IMR-90 (cell line): ENCODE data around the gene HTRA2. TPM values are rescaled to one million over a fixed set of nuclear protein-coding genes. Genes with fewer than 3 reads are reported as not detected.
A peak's percentile ranks its signal among the peaks of the same experiment; 100 is the strongest.

Experiments used
- ATAC-seq: fragments of 200-7000 bp; cut with Tn5 transposase; 2 replicates; pipeline ENCODE4 v1.9.1; 2020; ENCODE audit warnings: low read depth, mild to moderate bottlenecking, moderate library complexity
- BruUV-seq: library from RNA; stranded (reverse); fragments of 400-500 nt; replicated peaks from 2 replicates; lab custom pipeline; 2021; lab: Mats Ljungman, UMichigan
- CTCF ChIA-PET: fragments of 300-600 bp; formaldehyde crosslinking; extraction: SDS; loops from one replicate; lab custom pipeline; 2021; ENCODE audit warnings: antibody characterized with exemption; lab: Yijun Ruan, JAX
- POLR2A ChIA-PET: fragments of 300-600 bp; sonication (Branson Sonifier 250); formaldehyde crosslinking; loops from one replicate; lab custom pipeline; 2022; ENCODE audit warnings: antibody characterized with exemption; ENCODE audit not compliant: unreplicated experiment; lab: Charles Lee
- DNase-seq: peaks from one replicate; pipeline ENCODE4 v3.0.0; 2013
- H2AFZ ChIP-seq: replicated peaks from 2 replicates; pipeline ENCODE3; 2013; ENCODE audit warnings: low read length, mild to moderate bottlenecking; ENCODE audit not compliant: poor library complexity
- H2AK5ac ChIP-seq: 2 replicates; pipeline ENCODE4 v1.6.1; 2013; ENCODE audit warnings: low read depth, low read length, inconsistent platforms
- H2AK9ac ChIP-seq: replicated peaks from 2 replicates; pipeline ENCODE3; 2013; ENCODE audit warnings: mild to moderate bottlenecking, low read depth, low read length, moderate library complexity; ENCODE audit not compliant: poor library complexity
- H2BK120ac ChIP-seq: 2 replicates; pipeline ENCODE4 v1.6.1; 2013; ENCODE audit warnings: low read depth, low read length, inconsistent platforms
- H2BK15ac ChIP-seq: 3 replicates; pipeline ENCODE4 v1.6.1; 2013; ENCODE audit warnings: low read depth, low read length, inconsistent platforms
- H2BK20ac ChIP-seq: 2 replicates; pipeline ENCODE4 v1.6.1; 2013; ENCODE audit warnings: low read depth, mild to moderate bottlenecking, inconsistent platforms, low read length, moderate library complexity
- H2BK5ac ChIP-seq: 2 replicates; pipeline ENCODE4 v1.6.1; 2013; ENCODE audit warnings: mild to moderate bottlenecking, low read depth, low read length, inconsistent platforms; ENCODE audit not compliant: poor library complexity, severe bottlenecking
- H3K14ac ChIP-seq: replicated peaks from 2 replicates; pipeline ENCODE4 v1.6.1; 2013; ENCODE audit warnings: low read depth, low read length, inconsistent platforms
- H3K18ac ChIP-seq: 2 replicates; pipeline ENCODE4 v1.6.1; 2013; ENCODE audit warnings: low read depth, low read length, control low read depth
- H3K23ac ChIP-seq: 2 replicates; pipeline ENCODE4 v1.6.1; 2013; ENCODE audit warnings: low read depth, low read length, inconsistent platforms
- H3K27ac ChIP-seq: 2 replicates; pipeline ENCODE4 v1.5.1; 2013; ENCODE audit warnings: mild to moderate bottlenecking, control low read depth, low read length; ENCODE audit not compliant: insufficient read depth
- H3K27me3 ChIP-seq: 2 replicates; pipeline ENCODE4 v1.6.1; 2013; ENCODE audit warnings: low read length; ENCODE audit not compliant: control insufficient read depth, insufficient read depth
- H3K36me3 ChIP-seq: 2 replicates; pipeline ENCODE4 v1.6.1; 2013; ENCODE audit warnings: low read length, mixed read lengths; ENCODE audit not compliant: control insufficient read depth, insufficient read depth
- H3K4ac ChIP-seq: 2 replicates; pipeline ENCODE4 v1.6.1; 2013; ENCODE audit warnings: low read depth, low read length, inconsistent platforms
- H3K4me1 ChIP-seq: 2 replicates; pipeline ENCODE4 v1.6.1; 2013; ENCODE audit warnings: low read length, mixed read lengths; ENCODE audit not compliant: control insufficient read depth, insufficient read depth
- H3K4me2 ChIP-seq: 2 replicates; pipeline ENCODE4 v1.6.1; 2013; ENCODE audit warnings: low read depth, mild to moderate bottlenecking, control low read depth, low read length, moderate library complexity
- H3K4me3 ChIP-seq: 2 replicates; pipeline ENCODE4 v1.5.1; 2013; ENCODE audit warnings: low read depth, mild to moderate bottlenecking, control low read depth, low read length, moderate library complexity; ENCODE audit not compliant: insufficient read depth
- H3K56ac ChIP-seq: 2 replicates; pipeline ENCODE4 v1.6.1; 2013; ENCODE audit warnings: low read length, inconsistent platforms; ENCODE audit not compliant: insufficient read depth; ENCODE audit errors: extremely low read depth
- H3K79me1 ChIP-seq, 2 experiments: 2 replicates each; pipeline ENCODE4 v1.6.1; 2013; ENCODE audit warnings: low read length in 2 of 2, inconsistent platforms in 1 of 2, low read depth in 1 of 2
- H3K9ac ChIP-seq: 2 replicates; pipeline ENCODE4 v1.6.1; 2013; ENCODE audit warnings: low read depth, low read length, control low read depth
- H3K9me1 ChIP-seq: 2 replicates; pipeline ENCODE4 v1.6.1; 2013; ENCODE audit warnings: low read length, inconsistent platforms; ENCODE audit not compliant: insufficient read depth
- H3K9me3 ChIP-seq: 2 replicates; pipeline ENCODE4 v1.6.1; 2013; ENCODE audit warnings: low read length; ENCODE audit not compliant: control insufficient read depth, insufficient read depth
- H4K20me1 ChIP-seq: 2 replicates; pipeline ENCODE4 v1.6.1; 2013; ENCODE audit warnings: low read length, inconsistent platforms; ENCODE audit not compliant: insufficient read depth
- H4K5ac ChIP-seq: 2 replicates; pipeline ENCODE4 v1.6.1; 2013; ENCODE audit warnings: mild to moderate bottlenecking, low read depth, low read length, control low read depth
- H4K8ac ChIP-seq, 2 experiments: 2 replicates each; pipeline ENCODE4 v1.6.1; 2013; ENCODE audit warnings: low read depth in 2 of 2, low read length in 2 of 2, control low read depth in 1 of 2, inconsistent platforms in 1 of 2
- H4K91ac ChIP-seq: 2 replicates; pipeline ENCODE4 v1.6.1; 2013; ENCODE audit warnings: low read depth, low read length, inconsistent platforms; ENCODE audit not compliant: insufficient read depth
- CEBPB ChIP-seq: IDR thresholded peaks from 2 replicates; pipeline ENCODE4 v1.6.1; 2012; ENCODE audit warnings: low read depth, low read length, improper control_type of control experiment
- CTCF ChIP-seq: conservative IDR thresholded peaks from 2 replicates; pipeline ENCODE4 v1.5.1; 2012; ENCODE audit warnings: mild to moderate bottlenecking, low read depth, low read length, improper control_type of control experiment
- MAFK ChIP-seq: IDR thresholded peaks from 2 replicates; pipeline ENCODE4 v1.6.1; 2012; ENCODE audit warnings: low read depth, low read length, improper control_type of control experiment
- MAZ ChIP-seq: IDR thresholded peaks from 2 replicates; pipeline ENCODE4 v1.6.1; 2012; ENCODE audit warnings: low read depth, mild to moderate bottlenecking, low read length, improper control_type of control experiment, moderate library complexity, borderline replicate concordance
- RCOR1 ChIP-seq: IDR thresholded peaks from 2 replicates; pipeline ENCODE4 v1.6.1; 2012; ENCODE audit warnings: mild to moderate bottlenecking, low read length, improper control_type of control experiment; ENCODE audit not compliant: insufficient replicate concordance
- SMC3 ChIP-seq: fragments of 150-350 bp; IDR thresholded peaks from 2 replicates; pipeline ENCODE4 v1.6.1; 2016; ENCODE audit warnings: low read depth, mild to moderate bottlenecking, antibody characterized with exemption, low read length, moderate library complexity
- WGBS, 2 experiments: methylation state at CpG; one replicate each; pipeline versions ENCODE4 v1.1.5 to v1.1.7; 2013; ENCODE audit warnings: missing lambda C conversion rate in 2 of 2; ENCODE audit not compliant: insufficient read length in 1 of 2; ENCODE audit errors: extremely low coverage in 2 of 2; 5-methylcytosine and 5-hydroxymethylcytosine counted together
- dilution Hi-C: fragments of 300-500 bp; cut with HindIII; formaldehyde crosslinking; loops from one replicate; pipeline ENCODE4 v1.14.3; 2018; ENCODE audit warnings: low sequenced_read_pairs; ENCODE audit not compliant: unreplicated experiment
- in situ Hi-C: fragments of 300-500 bp; cut with MboI; formaldehyde crosslinking; loops from 3 replicates; pipeline ENCODE4 v1.14.3; 2019; ENCODE audit warnings: low sequenced_read_pairs, inconsistent platforms, mixed read lengths
- intact Hi-C: fragments of 100-400 bp; cut with micrococcal nuclease; formaldehyde crosslinking; loops from 2 replicates; pipeline ENCODE4 v1.10.0; 2022
- polyA plus RNA-seq, 3 experiments: library from polyadenylated mRNA; depleted of rRNA; stranded (reverse); fragments of >200 nt; gene quantifications; 2 replicates each; pipeline ENCODE4 v1.2.3, GENCODE V29; 2012; ENCODE audit warnings: low replicate concordance in 1 of 3
- total RNA-seq: library from RNA; depleted of rRNA; stranded (reverse); fragments of >200 nt; gene quantifications from 2 replicates; pipeline ENCODE4 v1.2.3, GENCODE V29; 2012

The HTRA2 gene
- total and polyA plus RNA-seq, 2 of the 4 experiments (the other 2 are of a cell fraction) = 23.6 to 28.1 TPM

GRCh38 chr2:74498500-74499266 lies 31.1 kb upstream of the HTRA2 start (continued):
- TF ChIP-seq SMC3 (no peak), CEBPB (no peak)

GRCh38 chr2:74499267-74499939 lies 30.3 kb upstream of the HTRA2 start, which contains the start of gene LBX2:
Gene LBX2 (minus strand): TSS chr2:74499603. CDS start chr2:74499537, 66 bp downstream.
- DNase-seq (no peak), ATAC-seq (peak; percentile 10)
- ChIA-PET CTCF (interaction anchor here (0.6 to 0.7 kb wide), 2 partner anchors 11 to 89 kb away, joined by 3 to 8 read pairs; no protein-coding TSS in a partner anchor), POLR2A (no interaction called here)
- no peak within 1 kb of the TSS for H3K14ac ChIP-seq
- dilution Hi-C loops = no loop called here
- no peak within 1 kb of the TSS for H3K56ac ChIP-seq
- intact Hi-C loops = no loop called here
- in situ Hi-C loops = loop anchor here (25.0 kb wide), 1 partner anchor 363 kb away; no protein-coding TSS in a partner anchor
- peaks cover 2% of the 10 kb centered on the region; the same call in 1 of the 2 replicates for H3K36me3 ChIP-seq
- no peak within 1 kb of the TSS for H4K5ac ChIP-seq
- no peaks in the 10 kb centered on the region for H4K20me1 ChIP-seq
- H3K4me3 ChIP-seq = peak within 1 kb of the TSS; percentile 12; the same call in 1 of the 2 replicates
- H2AK9ac ChIP-seq = no peak within 1 kb of the TSS
- H3K27me3 ChIP-seq = peaks cover 38% of the 10 kb centered on the region
- 5% methylated on average over 44 of the region's 65 CpGs; no CpG with 5 or more reads in 1 of the 2 experiments for WGBS, 2 experiments
- TF ChIP-seq RCOR1 = no peak
- no peak for TF ChIP-seq CTCF
- no peak for TF ChIP-seq MAZ
- no peak for TF ChIP-seq MAFK
- H3K23ac ChIP-seq = no peak within 1 kb of the TSS
- H2BK5ac ChIP-seq = no peak within 1 kb of the TSS
- H3K27ac ChIP-seq = no peak within 1 kb of the TSS
- no peak within 1 kb of the TSS; a peak in 1 of 4 replicates for H4K8ac ChIP-seq
- no peak within 1 kb of the TSS for H3K4ac ChIP-seq
- no peaks in the 10 kb centered on the region for H3K9me1 ChIP-seq
- peak within 1 kb of the TSS; percentile 76 for H2AFZ ChIP-seq
- no peak within 1 kb of the TSS for H4K91ac ChIP-seq
- no peak within 1 kb of the TSS for H2BK15ac ChIP-seq
- no TSS peak for BruUV-seq
- H2BK20ac ChIP-seq = no peak within 1 kb of the TSS
- H3K79me1 ChIP-seq = peaks cover 0 to 17% of the 10 kb centered on the region in 2 experiments; a peak in 3 of 4 replicates
- H3K4me1 ChIP-seq = peaks cover 14% of the 10 kb centered on the region
- no peak within 1 kb of the TSS for H2AK5ac ChIP-seq
- peak within 1 kb of the TSS; percentile 74 for H3K4me2 ChIP-seq
- no peak within 1 kb of the TSS for H3K18ac ChIP-seq
- no peak within 1 kb of the TSS for H3K9ac ChIP-seq
- H3K9me3 ChIP-seq = no peaks in the 10 kb centered on the region
- no peak within 1 kb of the TSS for H2BK120ac ChIP-seq
